MM.1S (cell line): ENCODE measurements around the gene DHDH.

ENCODE experiments used
- DNase-seq: peaks from one replicate; pipeline ENCODE4 v3.0.0-alpha.2; 2015
- H2AFZ ChIP-seq: fragments of 300-600 bp; sonication (generic); 2 replicates; pipeline ENCODE4 v1.6.0; 2016; ENCODE audit warnings: antibody characterized with exemption, low read length
- H3F3A ChIP-seq: fragments of 300-600 bp; sonication (generic); 2 replicates; pipeline ENCODE4 v1.6.1; 2016; ENCODE audit warnings: mild to moderate bottlenecking, antibody characterized with exemption, low read length, moderate library complexity, mixed read lengths; ENCODE audit not compliant: insufficient read depth
- H3K27ac ChIP-seq: fragments of 300-600 bp; sonication (generic); 2 replicates; pipeline ENCODE4 v1.5.1; 2016; ENCODE audit warnings: mild to moderate bottlenecking, low read length
- H3K27me3 ChIP-seq: fragments of 300-600 bp; sonication (generic); replicated peaks from 2 replicates; pipeline ENCODE4 v1.6.0; 2016; ENCODE audit warnings: low read length; ENCODE audit not compliant: insufficient read depth
- H3K36me3 ChIP-seq: fragments of 300-600 bp; sonication (generic); replicated peaks from 2 replicates; pipeline ENCODE4 v1.6.1; 2016; ENCODE audit warnings: mild to moderate bottlenecking, low read length, mixed read lengths; ENCODE audit not compliant: insufficient read depth
- H3K4me1 ChIP-seq: fragments of 300-600 bp; sonication (generic); 2 replicates; pipeline ENCODE4 v1.6.1; 2016; ENCODE audit warnings: low read length, mixed read lengths
- H3K4me2 ChIP-seq: fragments of 300-600 bp; sonication (generic); 2 replicates; pipeline ENCODE4 v1.6.0; 2016; ENCODE audit warnings: low read depth, low read length
- H3K4me3 ChIP-seq: fragments of 300-600 bp; sonication (generic); 2 replicates; pipeline ENCODE4 v1.5.1; 2016; ENCODE audit warnings: low read length, mixed read lengths
- H3K79me2 ChIP-seq: fragments of 300-600 bp; sonication (generic); 2 replicates; pipeline ENCODE4 v1.6.1; 2016; ENCODE audit warnings: mixed run types, low read length, mixed read lengths
- H3K9ac ChIP-seq: fragments of 300-600 bp; sonication (generic); 2 replicates; pipeline ENCODE4 v1.6.1; 2016; ENCODE audit warnings: low read length, mixed read lengths
- H3K9me2 ChIP-seq: fragments of 300-600 bp; sonication (generic); replicated peaks from 2 replicates; pipeline ENCODE4 v1.6.1; 2016; ENCODE audit warnings: mild to moderate bottlenecking, low read length, mixed read lengths; ENCODE audit not compliant: insufficient read depth
- H3K9me3 ChIP-seq: fragments of 300-600 bp; sonication (generic); replicated peaks from 2 replicates; pipeline ENCODE4 v1.6.1; 2016; ENCODE audit warnings: mild to moderate bottlenecking, low read length, mixed read lengths; ENCODE audit not compliant: insufficient read depth
- H4K20me1 ChIP-seq: fragments of 300-600 bp; sonication (generic); 2 replicates; pipeline ENCODE4 v1.6.1; 2016; ENCODE audit warnings: mild to moderate bottlenecking, low read length, moderate library complexity, mixed read lengths; ENCODE audit not compliant: insufficient read depth
- EZH2 ChIP-seq: fragments of 300-600 bp; sonication (generic); optimal IDR thresholded peaks from 2 replicates; pipeline ENCODE3; 2017; ENCODE audit warnings: low read depth, mild to moderate bottlenecking, antibody characterized with exemption, low read length, mixed read lengths
- EZH2phosphoT487 ChIP-seq: fragments of 300-600 bp; sonication (generic); IDR thresholded peaks from 2 replicates; pipeline ENCODE4 v1.6.1; 2018; ENCODE audit warnings: antibody characterized with exemption, low read length
- TF ChIP-seq, protein P1 (sequence below): fragments of 300-600 bp; sonication (generic); IDR thresholded peaks from 2 replicates; pipeline ENCODE4 v1.5.1; 2016; ENCODE audit warnings: antibody characterized with exemption, low read length, mixed read lengths

The DHDH gene

DNA sequence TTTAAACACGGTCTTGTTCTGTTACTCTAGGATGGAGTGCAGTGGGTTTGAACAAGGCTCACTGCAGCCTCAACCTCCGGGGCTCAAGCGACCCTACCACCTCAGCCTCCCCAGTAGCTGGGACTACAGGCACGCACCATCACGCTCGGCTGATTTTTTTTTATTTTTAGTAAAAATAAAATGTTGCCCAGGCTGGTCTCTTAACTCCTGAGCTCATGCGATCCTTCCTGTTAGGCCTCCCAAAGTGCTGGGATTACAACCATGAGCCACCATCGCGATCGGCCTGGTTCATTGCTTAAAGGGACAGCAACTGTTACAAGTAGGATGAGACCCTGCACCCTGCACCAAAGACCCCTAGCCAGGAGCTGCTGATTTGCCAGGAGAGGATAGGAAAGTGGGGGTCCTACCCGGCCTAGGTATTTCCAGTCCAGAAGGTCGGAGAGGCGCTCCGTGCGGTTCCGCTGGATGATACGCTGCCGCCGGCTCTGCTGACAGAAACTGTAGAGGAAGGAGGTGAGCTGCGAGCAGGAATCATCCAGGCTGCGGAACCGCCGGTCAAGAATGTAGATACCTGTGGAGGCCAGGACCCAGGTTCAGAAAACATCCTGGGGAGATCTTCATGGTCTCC, 36.8 kb downstream of the DHDH start:
- Histone ChIP-seq H3K27ac (no peak overlapping the region), H3K9me2 (no peaks in the 10 kb centered on the region), H3K4me3 (no peak overlapping the region), H3K79me2 (peaks cover 16% of the 10 kb centered on the region), H3K9ac (no peak overlapping the region), H2AFZ (no peak overlapping the region), H3K4me1 (peaks cover 20% of the 10 kb centered on the region), H4K20me1 (no peaks in the 10 kb centered on the region), H3K4me2 (no peak overlapping the region), H3K9me3 (no peaks in the 10 kb centered on the region), H3F3A (peaks cover 31% of the 10 kb centered on the region), H3K36me3 (no peaks in the 10 kb centered on the region), H3K27me3 (no peaks in the 10 kb centered on the region)
- no peak for DNase-seq
- TF ChIP-seq, protein P1, sequence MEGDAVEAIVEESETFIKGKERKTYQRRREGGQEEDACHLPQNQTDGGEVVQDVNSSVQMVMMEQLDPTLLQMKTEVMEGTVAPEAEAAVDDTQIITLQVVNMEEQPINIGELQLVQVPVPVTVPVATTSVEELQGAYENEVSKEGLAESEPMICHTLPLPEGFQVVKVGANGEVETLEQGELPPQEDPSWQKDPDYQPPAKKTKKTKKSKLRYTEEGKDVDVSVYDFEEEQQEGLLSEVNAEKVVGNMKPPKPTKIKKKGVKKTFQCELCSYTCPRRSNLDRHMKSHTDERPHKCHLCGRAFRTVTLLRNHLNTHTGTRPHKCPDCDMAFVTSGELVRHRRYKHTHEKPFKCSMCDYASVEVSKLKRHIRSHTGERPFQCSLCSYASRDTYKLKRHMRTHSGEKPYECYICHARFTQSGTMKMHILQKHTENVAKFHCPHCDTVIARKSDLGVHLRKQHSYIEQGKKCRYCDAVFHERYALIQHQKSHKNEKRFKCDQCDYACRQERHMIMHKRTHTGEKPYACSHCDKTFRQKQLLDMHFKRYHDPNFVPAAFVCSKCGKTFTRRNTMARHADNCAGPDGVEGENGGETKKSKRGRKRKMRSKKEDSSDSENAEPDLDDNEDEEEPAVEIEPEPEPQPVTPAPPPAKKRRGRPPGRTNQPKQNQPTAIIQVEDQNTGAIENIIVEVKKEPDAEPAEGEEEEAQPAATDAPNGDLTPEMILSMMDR, result no peak
- TF ChIP-seq EZH2phosphoT487, result no peak
- TF ChIP-seq EZH2, result no peak

DNA sequence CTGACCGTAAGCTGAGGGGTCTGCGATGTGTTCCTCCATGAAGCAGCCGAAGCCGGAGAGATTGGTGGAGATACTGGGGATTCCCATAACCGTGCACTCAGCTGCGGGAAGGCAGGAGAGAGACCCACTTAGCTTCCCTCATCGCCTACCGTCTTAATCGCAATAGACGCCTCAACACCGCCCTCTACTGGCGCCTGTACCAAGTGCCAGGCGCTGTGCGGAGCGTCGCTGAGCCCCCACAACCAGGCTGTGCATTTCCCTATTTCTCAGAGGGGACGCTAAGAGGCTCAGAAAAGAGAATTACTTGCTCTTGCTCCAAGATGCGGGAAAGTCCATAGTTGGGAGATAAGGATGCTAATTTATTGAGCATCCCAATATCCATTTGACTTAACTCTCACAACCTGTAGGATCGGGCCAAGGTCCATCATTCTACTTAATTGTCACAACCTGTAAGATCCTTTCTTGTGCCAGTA, 37.5 kb downstream of the DHDH start:
- H3K4me1 ChIP-seq, result peaks cover 20% of the 10 kb centered on the region

DNA sequence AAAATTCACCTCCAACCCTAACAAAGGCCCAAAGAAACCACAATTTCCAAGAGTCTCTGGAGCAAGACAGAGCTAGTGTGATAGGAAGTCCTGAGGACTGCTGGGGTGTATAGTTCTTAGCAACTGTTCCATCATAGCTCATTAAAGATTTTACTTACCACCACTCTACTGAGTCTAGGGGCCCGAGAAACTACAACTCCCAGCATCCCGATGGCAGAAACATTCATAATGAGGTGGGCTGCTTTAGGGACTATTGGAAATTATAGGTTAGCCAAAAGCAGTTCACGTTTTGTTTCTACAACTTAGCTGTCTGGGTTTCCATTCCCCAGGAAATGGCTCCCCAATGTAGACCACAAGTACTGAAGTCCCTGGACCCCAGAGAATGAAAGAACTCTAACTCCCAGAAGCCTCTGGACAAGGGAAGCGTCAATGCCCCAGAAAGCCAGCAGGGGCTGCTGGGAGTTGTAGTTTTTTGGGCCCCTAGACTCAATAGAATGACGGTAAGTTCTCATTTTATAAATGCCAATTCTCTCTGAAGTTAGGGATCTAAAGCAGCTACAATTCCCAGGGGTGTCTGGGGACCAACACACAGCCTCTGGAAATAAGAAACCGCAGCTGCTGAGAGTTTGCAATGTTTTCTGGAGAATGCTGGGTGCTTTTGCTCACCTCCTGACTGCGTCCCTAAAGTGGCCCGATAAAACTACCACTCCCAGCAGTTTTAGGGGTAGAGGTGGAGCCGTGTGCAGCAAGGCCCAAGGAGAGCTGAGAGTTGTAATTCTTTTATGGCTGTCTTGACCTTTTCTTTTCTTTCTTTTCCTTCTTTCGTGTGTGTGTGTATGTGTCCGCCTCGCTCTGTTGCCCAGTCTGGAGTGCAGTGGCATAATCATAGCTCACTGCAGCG, 42.7 kb downstream of the DHDH start:
- Histone ChIP-seq H3K27me3 (no peaks in the 10 kb centered on the region), H3K79me2 (no peaks in the 10 kb centered on the region), H4K20me1 (no peaks in the 10 kb centered on the region), H2AFZ (no peak overlapping the region), H3K9me2 (no peaks in the 10 kb centered on the region), H3K9me3 (no peaks in the 10 kb centered on the region), H3K27ac (no peak overlapping the region), H3K4me2 (no peak overlapping the region), H3K36me3 (no peaks in the 10 kb centered on the region), H3K4me1 (peaks cover 10% of the 10 kb centered on the region), H3K9ac (no peak overlapping the region), H3K4me3 (no peak overlapping the region), H3F3A (peaks cover 23% of the 10 kb centered on the region)
- no peak for DNase-seq
- TF ChIP-seq EZH2 (no peak), EZH2phosphoT487 (no peak)
- TF ChIP-seq, protein P1, result no peak

More for the DNA sequence above, 37.5 kb downstream of the DHDH start:
- Histone ChIP-seq H3K9me2 (no peaks in the 10 kb centered on the region), H3K9ac (no peak overlapping the region), H3K27ac (no peak overlapping the region), H3K36me3 (no peaks in the 10 kb centered on the region), H4K20me1 (no peaks in the 10 kb centered on the region), H3K4me2 (no peak overlapping the region), H3K9me3 (no peaks in the 10 kb centered on the region), H3F3A (peaks cover 29% of the 10 kb centered on the region), H3K79me2 (peaks cover 9% of the 10 kb centered on the region), H3K4me3 (no peak overlapping the region), H3K27me3 (no peaks in the 10 kb centered on the region), H2AFZ (no peak overlapping the region)
- TF ChIP-seq, protein P1, result peak; percentile 93
- TF ChIP-seq EZH2phosphoT487, result no peak
- peak; percentile 72 for DNase-seq
